GM12872 (cell line): Measurements from ENCODE around the gene ZC3H7B.

Source experiments
- CTCF ChIP-seq: IDR thresholded peaks from 3 replicates; pipeline ENCODE4 v1.5.1; 2011; ENCODE audit warnings: low read depth, mild to moderate bottlenecking, low read length, moderate library complexity; ENCODE audit not compliant: insufficient read depth

The ZC3H7B gene

GRCh38 chr22:41280854-41281253 is 20.5 kb upstream of the ZC3H7B start:
- no peak for TF ChIP-seq CTCF

- TF ChIP-seq CTCF, result no peak
Observed at GRCh38 chr22:41284465-41284864, 16.9 kb upstream of the ZC3H7B start.

GRCh38 chr22:41285441-41285819 is 15.9 kb upstream of the ZC3H7B start:
- TF ChIP-seq CTCF, result no peak

GRCh38 chr22:41285820-41286638 is 15.3 kb upstream of the ZC3H7B start, which contains the start of gene RANGAP1:
RANGAP1 (minus strand) TSS chr22:41286187; CDS start chr22:41281044, 5,143 bp downstream.
- TF ChIP-seq CTCF, result 0 out of 3 replicates have a peak, but pooled peaks have one; percentile 11

GRCh38 chr22:41286639-41287091 is 14.7 kb upstream of the ZC3H7B start:
- no peak for TF ChIP-seq CTCF

GRCh38 chr22:41288245-41288946 is 12.9 kb upstream of the ZC3H7B start:
- TF ChIP-seq CTCF, result no peak

GRCh38 chr22:41289671-41290070 is 11.7 kb upstream of the ZC3H7B start:
- no peak for TF ChIP-seq CTCF
